MCF 10A (cell line): ENCODE results near the gene DLGAP3. TPM values are rescaled to one million over a fixed set of nuclear protein-coding genes. Genes with fewer than 3 reads are reported as not detected.

Experiments
- BruUV-seq: library from RNA; stranded (reverse); fragments of 400-500 nt; replicated peaks from 2 replicates; lab custom pipeline; 2021; lab: Mats Ljungman, UMichigan
- CTCF ChIA-PET: fragments of 300-600 bp; sonication (Branson Sonifier 250); formaldehyde crosslinking; extraction: SDS; loops from one replicate; lab custom pipeline; 2021; ENCODE audit warnings: antibody characterized with exemption, inconsistent platforms; lab: Yijun Ruan, JAX
- POLR2A ChIA-PET: fragments of 300-600, 350-650 bp; sonication (Branson Sonifier 250); formaldehyde crosslinking; extraction: SDS; loops from one replicate; lab custom pipeline; 2020; ENCODE audit warnings: antibody characterized with exemption, inconsistent platforms; lab: Yijun Ruan, JAX
- DNase-seq: peaks from one replicate; pipeline ENCODE4 v3.0.0-alpha.2; 2018; ENCODE audit not compliant: unreplicated experiment
- H3K27ac Mint-ChIP-seq: one replicate; pipeline ENCODE4 v1.8.0; 2022; ENCODE audit warnings: mild to moderate bottlenecking, low read depth, mixed read lengths; ENCODE audit not compliant: unreplicated experiment
- H3K27me3 Mint-ChIP-seq: one replicate; pipeline ENCODE4 v1.8.0; 2022; ENCODE audit warnings: mixed read lengths; ENCODE audit not compliant: insufficient read depth, unreplicated experiment
- H3K36me3 Mint-ChIP-seq: one replicate; pipeline ENCODE4 v1.8.0; 2022; ENCODE audit warnings: mild to moderate bottlenecking, moderate library complexity, mixed read lengths; ENCODE audit not compliant: insufficient read depth, unreplicated experiment
- H3K4me1 Mint-ChIP-seq: one replicate; pipeline ENCODE4 v1.8.0; 2022; ENCODE audit warnings: mixed read lengths; ENCODE audit not compliant: insufficient read depth, unreplicated experiment
- H3K4me3 Mint-ChIP-seq: one replicate; pipeline ENCODE4 v1.8.0; 2022; ENCODE audit warnings: mild to moderate bottlenecking, moderate library complexity, mixed read lengths; ENCODE audit not compliant: unreplicated experiment
- H3K9me3 Mint-ChIP-seq: one replicate; pipeline ENCODE4 v1.8.0; 2022; ENCODE audit warnings: mixed read lengths; ENCODE audit not compliant: unreplicated experiment
- intact Hi-C: fragments of 100-400 bp; cut with micrococcal nuclease; formaldehyde crosslinking; loops from 2 replicates; pipeline ENCODE4 v1.14.1; 2022
- total RNA-seq: library from RNA; stranded (reverse); gene quantifications from 2 replicates; pipeline ENCODE4 v1.2.3, GENCODE V29; 2022
- TF ChIP-seq, protein P1 (sequence below): fragments of 200-600 bp; IDR thresholded peaks from one replicate; pipeline ENCODE4 v1.8.0; 2022; ENCODE audit warnings: antibody characterized with exemption, mild to moderate bottlenecking; ENCODE audit not compliant: unreplicated experiment

DLGAP3 gene
- total RNA-seq, 1 experiment from 2014 or later: 0.14 TPM

DNA sequence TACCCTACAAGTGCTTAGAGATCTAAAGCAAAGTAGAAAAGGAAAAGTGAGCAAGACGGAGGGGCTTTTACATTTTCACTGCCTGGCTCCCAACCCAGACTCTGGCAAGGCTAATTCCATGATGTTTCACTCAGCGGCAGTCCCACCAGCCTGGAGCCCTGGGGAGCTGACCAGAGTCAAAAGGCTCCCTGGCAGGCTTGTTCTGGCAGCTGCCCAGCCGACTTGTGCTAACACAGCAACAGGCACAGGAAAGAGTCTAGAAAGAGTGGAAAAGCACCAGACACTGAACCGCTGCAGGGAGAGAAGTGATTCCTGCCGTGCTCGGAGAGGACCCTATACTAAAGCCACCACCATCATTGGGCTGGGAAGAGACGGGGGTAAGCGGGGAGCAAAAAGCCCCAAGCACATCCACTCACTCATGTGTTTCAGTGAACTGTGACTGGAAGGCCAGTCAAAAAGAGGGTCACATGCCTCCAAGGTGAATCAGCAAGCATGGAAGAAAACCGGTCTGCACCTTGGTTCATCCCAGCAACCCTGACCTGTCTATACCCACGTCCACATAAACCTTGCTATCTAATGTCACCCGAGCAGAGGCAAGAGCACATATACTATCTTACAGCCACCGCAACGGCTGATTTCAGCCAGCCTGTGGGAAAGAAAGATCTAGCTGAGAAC, 77.9 kb downstream of the DLGAP3 start:
- TF ChIP-seq, protein P1, sequence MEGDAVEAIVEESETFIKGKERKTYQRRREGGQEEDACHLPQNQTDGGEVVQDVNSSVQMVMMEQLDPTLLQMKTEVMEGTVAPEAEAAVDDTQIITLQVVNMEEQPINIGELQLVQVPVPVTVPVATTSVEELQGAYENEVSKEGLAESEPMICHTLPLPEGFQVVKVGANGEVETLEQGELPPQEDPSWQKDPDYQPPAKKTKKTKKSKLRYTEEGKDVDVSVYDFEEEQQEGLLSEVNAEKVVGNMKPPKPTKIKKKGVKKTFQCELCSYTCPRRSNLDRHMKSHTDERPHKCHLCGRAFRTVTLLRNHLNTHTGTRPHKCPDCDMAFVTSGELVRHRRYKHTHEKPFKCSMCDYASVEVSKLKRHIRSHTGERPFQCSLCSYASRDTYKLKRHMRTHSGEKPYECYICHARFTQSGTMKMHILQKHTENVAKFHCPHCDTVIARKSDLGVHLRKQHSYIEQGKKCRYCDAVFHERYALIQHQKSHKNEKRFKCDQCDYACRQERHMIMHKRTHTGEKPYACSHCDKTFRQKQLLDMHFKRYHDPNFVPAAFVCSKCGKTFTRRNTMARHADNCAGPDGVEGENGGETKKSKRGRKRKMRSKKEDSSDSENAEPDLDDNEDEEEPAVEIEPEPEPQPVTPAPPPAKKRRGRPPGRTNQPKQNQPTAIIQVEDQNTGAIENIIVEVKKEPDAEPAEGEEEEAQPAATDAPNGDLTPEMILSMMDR: no peak
- H3K27ac Mint-ChIP-seq: no peak overlapping the region
- CTCF ChIA-PET: interaction anchor here (0.5 to 3.4 kb wide), 12 partner anchors 9 to 1116 kb away, joined by 3 to 33 read pairs (median 4); partner anchors contain the start of gene GJB5
- intact Hi-C loops: loop anchor here (1.0 to 10.0 kb wide), 3 partner anchors 65 to 341 kb away; partner anchors contain the start of gene SFPQ
- no peaks in the 10 kb centered on the region for H3K27me3 Mint-ChIP-seq
- DNase-seq: no peak
- peaks cover 62% of the 10 kb centered on the region for H3K36me3 Mint-ChIP-seq
- no peaks in the 10 kb centered on the region for H3K9me3 Mint-ChIP-seq
- no peak overlapping the region for H3K4me3 Mint-ChIP-seq
- BruUV-seq: no TSS peak
- POLR2A ChIA-PET: interaction anchor here (1.0 kb wide), 1 partner anchor 8 kb away, joined by 3 read pairs; the partner anchor contains the start of gene SMIM12
- H3K4me1 Mint-ChIP-seq: peaks cover 10% of the 10 kb centered on the region

DNA sequence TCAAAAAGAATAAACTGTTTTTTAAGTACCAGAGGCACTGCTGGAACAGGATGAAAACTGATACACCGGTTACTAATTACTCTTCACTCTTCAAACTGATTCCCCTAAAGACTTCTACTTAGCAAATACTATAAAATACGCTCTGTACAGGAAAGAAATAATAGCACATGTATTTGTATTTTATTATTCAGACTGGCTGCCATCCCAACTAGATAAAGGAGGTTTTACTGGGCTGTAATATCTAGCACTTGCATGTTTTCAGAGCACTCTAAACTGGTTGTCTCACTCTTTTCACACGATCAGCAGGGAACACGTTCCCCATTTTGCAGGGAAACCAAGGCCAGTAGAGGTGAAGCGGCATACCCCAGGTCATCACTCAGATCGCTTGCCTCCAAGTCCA, 79.1 kb downstream of the DLGAP3 start:
- intact Hi-C loops: loop anchor here (5.0 to 10.0 kb wide), 2 partner anchors 166 to 342 kb away; partner anchors contain the start of gene SFPQ
- no TSS peak for BruUV-seq
- no peak for DNase-seq
- TF ChIP-seq, protein P1: no peak
- H3K4me3 Mint-ChIP-seq: no peak overlapping the region
- peaks cover 10% of the 10 kb centered on the region for H3K4me1 Mint-ChIP-seq
- H3K27me3 Mint-ChIP-seq: no peaks in the 10 kb centered on the region
- H3K36me3 Mint-ChIP-seq: peaks cover 53% of the 10 kb centered on the region
- ChIA-PET CTCF (interaction anchor here (1.2 kb wide), 2 partner anchors 10 to 15 kb away, joined by 3 to 4 read pairs; no protein-coding TSS in a partner anchor), POLR2A (interaction anchor here (1.0 kb wide), 1 partner anchor 10 kb away, joined by 3 read pairs; the partner anchor contains the start of gene SMIM12)
- H3K27ac Mint-ChIP-seq: no peak overlapping the region
- no peaks in the 10 kb centered on the region for H3K9me3 Mint-ChIP-seq

- no peak overlapping the region for H3K27ac Mint-ChIP-seq
- ChIA-PET POLR2A (interaction anchor here (1.5 kb wide), 1 partner anchor 12 kb away, joined by 3 read pairs; the partner anchor contains the start of gene SMIM12), CTCF (interaction anchor here (0.6 to 1.8 kb wide), 2 partner anchors 10 to 13 kb away, joined by 3 to 8 read pairs; partner anchors contain the start of gene SMIM12)
- peaks cover 30% of the 10 kb centered on the region for H3K36me3 Mint-ChIP-seq
- H3K9me3 Mint-ChIP-seq: no peaks in the 10 kb centered on the region
- no peak for DNase-seq
- no peaks in the 10 kb centered on the region for H3K4me1 Mint-ChIP-seq
- TF ChIP-seq, protein P1: no peak
- no peak overlapping the region for H3K4me3 Mint-ChIP-seq
- H3K27me3 Mint-ChIP-seq: no peaks in the 10 kb centered on the region
- BruUV-seq: no TSS peak
- intact Hi-C loops: no loop called here
Observed at GRCh38 chr1:34847094-34847493, 82.4 kb downstream of the DLGAP3 start.

- no peak for DNase-seq
- intact Hi-C loops: no loop called here
- TF ChIP-seq, protein P1: no peak
- Mint-ChIP-seq H3K36me3 (peaks cover 24% of the 10 kb centered on the region), H3K4me1 (no peaks in the 10 kb centered on the region), H3K27ac (no peak overlapping the region), H3K27me3 (no peaks in the 10 kb centered on the region), H3K4me3 (no peak overlapping the region), H3K9me3 (no peaks in the 10 kb centered on the region)
- BruUV-seq: no TSS peak
- ChIA-PET CTCF (interaction anchor here (0.6 kb wide), 1 partner anchor 61 kb away, joined by 3 read pairs; no protein-coding TSS in a partner anchor), POLR2A (interaction anchor here (1.5 kb wide), 1 partner anchor 13 kb away, joined by 3 read pairs; the partner anchor contains the start of gene SMIM12)
Observed at GRCh38 chr1:34846265-34846664, 83.2 kb downstream of the DLGAP3 start.
